Measurements from ENCODE around the gene B3GNT3. TPM values are rescaled to one million over a fixed set of nuclear protein-coding genes. Genes with fewer than 3 reads are reported as not detected.

The B3GNT3 gene
- total RNA-seq, 1 donor from 2014 or later: 243 TPM

DNA sequence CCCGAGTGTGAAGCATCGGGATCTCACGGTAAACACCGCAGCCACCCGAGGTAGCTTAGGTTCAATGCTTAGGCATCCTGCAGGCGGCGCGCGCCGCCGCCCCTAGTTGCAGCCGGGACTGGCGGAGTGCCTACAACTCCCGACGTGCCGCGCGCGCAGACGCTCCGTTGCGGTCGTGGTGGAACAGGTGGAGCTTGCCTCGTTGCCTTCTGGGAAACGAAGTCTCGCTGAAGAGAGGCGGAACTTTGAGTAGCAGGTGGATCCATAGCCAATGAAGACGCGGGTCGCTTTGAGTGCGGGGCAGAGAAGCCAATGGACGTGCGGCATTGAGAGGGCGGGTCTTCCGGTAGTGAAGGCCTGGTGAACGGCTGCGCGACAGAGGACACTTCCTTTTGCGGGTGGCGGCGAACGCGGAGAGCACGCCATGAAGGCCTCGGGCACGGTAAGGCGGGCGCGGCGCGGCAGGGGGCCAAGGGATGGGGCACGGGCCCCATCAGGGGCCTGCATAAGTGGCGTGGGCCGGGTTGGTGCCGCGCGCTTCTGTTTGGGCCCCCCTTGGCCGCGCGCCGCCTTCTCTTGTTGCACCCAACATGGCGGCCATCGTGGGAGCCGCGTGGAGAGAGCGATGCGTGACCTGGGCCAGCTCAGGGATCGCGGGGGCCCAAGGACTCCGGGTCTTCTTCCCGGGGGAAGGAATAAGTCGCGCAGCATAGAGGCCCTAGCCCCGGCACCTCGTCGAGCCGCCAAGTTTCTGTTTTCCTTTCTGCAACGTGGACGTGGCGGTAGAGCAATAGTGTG is 64.8 kb downstream of the B3GNT3 start, which contains the start of gene RPL18A:
Gene RPL18A, plus strand, starts transcription at position 378 of the 798 bp plus-strand sequence. Its CDS starts 47 bp downstream, at position 425.
- DNase-seq (ENCODE audit: low spot score): peak; percentile 99

DNA sequence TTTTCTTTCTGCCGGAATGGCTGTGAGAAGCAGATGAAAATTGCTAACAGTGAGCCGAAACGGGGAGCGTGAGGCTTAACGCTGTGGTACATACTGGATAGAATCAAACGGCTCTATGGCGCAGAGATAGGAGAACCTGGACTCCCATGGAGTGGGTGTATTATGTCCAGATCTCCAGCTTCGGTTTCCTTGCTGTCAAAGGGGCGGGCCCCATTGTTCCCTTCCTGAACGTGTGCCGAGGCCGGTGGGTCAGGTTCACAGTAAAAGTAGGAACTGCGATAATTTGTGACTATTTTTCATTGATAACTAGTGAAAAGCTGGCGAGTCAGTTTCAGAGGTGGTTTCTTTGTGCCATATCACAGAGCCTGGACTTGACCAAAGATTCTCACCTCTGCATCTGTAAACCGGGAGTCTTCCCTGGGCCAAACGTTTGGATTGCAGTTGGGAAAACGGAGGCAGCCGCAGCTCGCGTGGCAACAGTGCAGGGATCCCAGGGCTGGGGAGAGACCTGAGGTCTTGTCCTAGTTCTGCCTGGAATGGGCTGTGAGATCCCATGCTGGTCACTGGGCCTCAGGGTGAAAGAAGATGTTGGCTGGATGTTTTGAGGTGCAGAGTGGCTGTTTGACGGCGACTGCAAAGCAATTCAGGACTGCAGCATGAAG is 65.5 kb downstream of the B3GNT3 start:
- no peak for DNase-seq (ENCODE audit: low spot score)

DNA sequence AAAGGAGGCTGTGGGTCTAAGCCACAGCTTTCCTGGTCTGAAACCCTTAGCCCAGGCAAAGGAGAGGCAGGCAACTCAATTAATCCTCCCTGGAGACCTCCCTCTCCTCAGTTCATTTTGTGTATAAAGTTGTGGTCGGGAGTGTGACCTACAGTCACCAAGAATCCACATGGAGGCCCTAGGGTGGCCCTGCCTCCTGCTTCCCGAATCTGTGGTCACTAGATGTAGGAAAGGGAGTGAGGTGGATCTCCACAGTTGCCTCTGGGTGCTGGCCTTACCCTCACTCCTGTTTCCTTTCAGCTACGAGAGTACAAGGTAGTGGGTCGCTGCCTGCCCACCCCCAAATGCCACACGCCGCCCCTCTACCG is 66.0 kb downstream of the B3GNT3 start:
- no peak for DNase-seq (ENCODE audit: low spot score)

DNA sequence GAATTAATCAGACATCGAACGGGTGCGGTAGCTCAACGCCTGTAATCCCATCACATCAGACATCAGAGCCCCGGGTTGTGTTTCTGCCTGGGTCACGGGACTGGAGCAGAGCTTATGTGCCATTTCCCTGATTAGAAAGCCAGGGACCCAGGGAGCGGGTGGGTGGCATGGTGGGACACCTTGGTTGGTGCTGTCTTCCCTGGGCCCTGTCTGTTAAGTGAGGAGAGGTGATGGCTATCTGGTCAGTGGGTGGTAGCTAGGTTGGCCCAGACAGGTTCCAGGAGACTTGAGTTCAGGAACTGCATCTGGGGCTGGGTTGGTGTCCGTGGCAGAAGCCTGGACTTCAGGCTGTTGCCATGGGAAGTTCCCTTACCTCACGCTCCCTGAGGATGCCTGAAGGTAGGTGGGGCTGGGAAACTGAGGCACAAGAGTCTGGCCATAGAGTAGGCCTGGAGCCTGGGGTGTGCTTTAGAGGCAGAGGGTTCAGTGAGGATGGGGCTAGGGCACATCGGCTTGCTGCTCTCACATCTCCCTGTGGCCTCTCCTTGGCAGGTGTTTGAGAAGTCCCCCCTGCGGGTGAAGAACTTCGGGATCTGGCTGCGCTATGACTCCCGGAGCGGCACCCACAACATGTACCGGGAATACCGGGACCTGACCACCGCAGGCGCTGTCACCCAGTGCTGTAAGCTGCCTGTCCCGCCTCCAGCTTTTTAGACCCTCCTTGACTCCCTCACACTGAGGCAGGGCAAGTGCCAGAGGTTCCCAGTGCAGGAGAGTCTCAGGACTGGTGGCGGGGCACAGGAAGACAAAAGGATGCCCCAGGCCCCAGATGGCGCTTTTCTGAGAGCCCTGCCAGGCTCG is 66.8 kb downstream of the B3GNT3 start:
- no peak for DNase-seq (ENCODE audit: low spot score)

GRCh38 chr19:17862711-17863519 is 68.0 kb downstream of the B3GNT3 start:
- no peak for DNase-seq (ENCODE audit: low spot score)

Other genes starting within 250 kb of the B3GNT3 start
- 71.1 TPM for gene COLGALT1, start 239.5 kb upstream of the B3GNT3 start, total RNA-seq
- gene UNC13A, start 106.8 kb upstream of the B3GNT3 start, total RNA-seq: 0.78 TPM
- gene MAP1S, start 75.7 kb upstream of the B3GNT3 start, total RNA-seq: 92.3 TPM
- gene FCHO1, start 43.7 kb upstream of the B3GNT3 start, total RNA-seq: 19.8 TPM
- not detected for gene INSL3, start 26.4 kb downstream of the B3GNT3 start, total RNA-seq
- 13.4 TPM for gene JAK3, start 52.8 kb downstream of the B3GNT3 start, total RNA-seq
- 1,253 TPM for gene RPL18A, start 64.8 kb downstream of the B3GNT3 start, total RNA-seq
- not detected for gene SLC5A5, start 76.8 kb downstream of the B3GNT3 start, total RNA-seq
- gene CCDC124, start 137.9 kb downstream of the B3GNT3 start, total RNA-seq: 68.3 TPM
- 1.6 TPM for gene KCNN1, start 172.0 kb downstream of the B3GNT3 start, total RNA-seq
- 53.9 TPM for gene ARRDC2, start 213.0 kb downstream of the B3GNT3 start, total RNA-seq